Measurements from ENCODE around the gene TSPAN9. TPM values are rescaled to one million over a fixed set of nuclear protein-coding genes. Genes with fewer than 3 reads are reported as not detected.

The TSPAN9 gene
- total RNA-seq, 1 experiment from 2014 or later, result 13.2 TPM

DNA sequence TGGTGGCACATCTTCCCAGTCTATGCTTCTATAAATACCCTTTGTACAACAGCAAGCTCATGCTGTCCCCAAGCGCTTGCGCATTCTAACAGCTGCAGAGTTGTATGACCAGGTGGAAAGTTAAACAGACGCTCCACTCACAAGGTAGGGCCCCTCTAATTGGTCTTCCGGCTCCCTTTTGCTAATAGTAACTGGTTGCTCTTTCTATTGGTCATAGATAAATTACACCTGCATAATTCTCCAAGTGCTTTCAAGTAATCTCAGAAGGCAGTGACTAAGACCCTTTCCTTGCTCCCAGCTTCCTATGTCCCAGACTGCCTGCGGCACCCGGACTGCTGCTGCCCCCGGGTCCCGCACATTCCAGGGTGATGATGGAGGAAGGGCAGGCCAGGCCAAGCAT, 6.1 kb upstream of the TSPAN9 start:
- RAD21 ChIA-PET (ENCODE audit: low non-redundant PET in 1 of 2, low total read pairs in 2 of 2, uncharacterized antibody in 2 of 2, unreplicated experiment in 2 of 2), result no interaction called here

DNA sequence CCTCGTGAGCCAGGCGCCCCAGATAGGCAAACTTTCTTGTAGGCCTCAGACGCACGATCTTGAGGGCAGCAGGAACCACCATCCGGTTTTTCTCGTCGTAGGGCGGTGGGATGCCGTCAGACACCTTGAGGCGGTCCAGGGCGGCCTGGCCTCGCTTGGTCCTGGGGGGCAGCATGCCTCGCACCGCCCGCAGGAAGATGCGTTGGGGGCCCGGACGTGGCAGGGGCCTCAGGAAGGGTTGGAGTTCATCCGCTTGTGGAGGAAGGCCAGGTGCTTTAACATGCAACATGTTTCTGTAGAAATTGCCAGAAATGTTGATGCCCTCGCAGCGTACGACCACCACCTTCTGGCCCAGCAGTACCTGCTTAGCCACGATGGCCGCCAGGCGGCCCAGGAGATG, 5.5 kb upstream of the TSPAN9 start:
- intact Hi-C loops (cut with micrococcal nuclease), result loop anchor here (5.0 kb wide), 1 partner anchor 371 kb away; no protein-coding TSS in a partner anchor
- no peak overlapping the region for H3K4me2 ChIP-seq (ENCODE audit: low read length)
- no peaks in the 10 kb centered on the region for H4K20me1 ChIP-seq (ENCODE audit: insufficient read depth)
- TF ChIP-seq ELF1 (IDR thresholded peaks at IDR 0.05; ENCODE audit: borderline replicate concordance, low read depth) (no peak), EZH2phosphoT487 (IDR thresholded peaks at IDR 0.05; ENCODE audit: borderline replicate concordance) (no peak), CEBPB (IDR thresholded peaks at IDR 0.05; ENCODE audit: low read depth) (no peak), POLR2A (IDR thresholded peaks at IDR 0.05; ENCODE audit: borderline replicate concordance, extremely low read depth, insufficient read depth, insufficient read length) (no peak), ZFX (IDR thresholded peaks at IDR 0.05) (no peak), SRF (IDR thresholded peaks at IDR 0.05; ENCODE audit: low read depth) (no peak), TCF7L2 (IDR thresholded peaks at IDR 0.05; ENCODE audit: borderline replicate concordance, extremely low read depth, insufficient read depth, insufficient read length) (no peak), EGR1 (IDR thresholded peaks at IDR 0.05; ENCODE audit: low read depth) (no peak), SIN3A (IDR thresholded peaks at IDR 0.05; ENCODE audit: low read depth) (no peak), YY1 (IDR thresholded peaks at IDR 0.05; ENCODE audit: extremely low read depth, insufficient replicate concordance, low read depth, low read length) (no peak)
- TF ChIP-seq, protein P1, sequence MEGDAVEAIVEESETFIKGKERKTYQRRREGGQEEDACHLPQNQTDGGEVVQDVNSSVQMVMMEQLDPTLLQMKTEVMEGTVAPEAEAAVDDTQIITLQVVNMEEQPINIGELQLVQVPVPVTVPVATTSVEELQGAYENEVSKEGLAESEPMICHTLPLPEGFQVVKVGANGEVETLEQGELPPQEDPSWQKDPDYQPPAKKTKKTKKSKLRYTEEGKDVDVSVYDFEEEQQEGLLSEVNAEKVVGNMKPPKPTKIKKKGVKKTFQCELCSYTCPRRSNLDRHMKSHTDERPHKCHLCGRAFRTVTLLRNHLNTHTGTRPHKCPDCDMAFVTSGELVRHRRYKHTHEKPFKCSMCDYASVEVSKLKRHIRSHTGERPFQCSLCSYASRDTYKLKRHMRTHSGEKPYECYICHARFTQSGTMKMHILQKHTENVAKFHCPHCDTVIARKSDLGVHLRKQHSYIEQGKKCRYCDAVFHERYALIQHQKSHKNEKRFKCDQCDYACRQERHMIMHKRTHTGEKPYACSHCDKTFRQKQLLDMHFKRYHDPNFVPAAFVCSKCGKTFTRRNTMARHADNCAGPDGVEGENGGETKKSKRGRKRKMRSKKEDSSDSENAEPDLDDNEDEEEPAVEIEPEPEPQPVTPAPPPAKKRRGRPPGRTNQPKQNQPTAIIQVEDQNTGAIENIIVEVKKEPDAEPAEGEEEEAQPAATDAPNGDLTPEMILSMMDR (IDR thresholded peaks at IDR 0.05 in 2 of 3, conservative IDR thresholded peaks at IDR 0.05 in 1 of 3; ENCODE audit: borderline replicate concordance in 1 of 3, insufficient read depth in 1 of 3, low read depth in 2 of 3, low read length in 2 of 3), result no peak
- TF ChIP-seq, protein P2, sequence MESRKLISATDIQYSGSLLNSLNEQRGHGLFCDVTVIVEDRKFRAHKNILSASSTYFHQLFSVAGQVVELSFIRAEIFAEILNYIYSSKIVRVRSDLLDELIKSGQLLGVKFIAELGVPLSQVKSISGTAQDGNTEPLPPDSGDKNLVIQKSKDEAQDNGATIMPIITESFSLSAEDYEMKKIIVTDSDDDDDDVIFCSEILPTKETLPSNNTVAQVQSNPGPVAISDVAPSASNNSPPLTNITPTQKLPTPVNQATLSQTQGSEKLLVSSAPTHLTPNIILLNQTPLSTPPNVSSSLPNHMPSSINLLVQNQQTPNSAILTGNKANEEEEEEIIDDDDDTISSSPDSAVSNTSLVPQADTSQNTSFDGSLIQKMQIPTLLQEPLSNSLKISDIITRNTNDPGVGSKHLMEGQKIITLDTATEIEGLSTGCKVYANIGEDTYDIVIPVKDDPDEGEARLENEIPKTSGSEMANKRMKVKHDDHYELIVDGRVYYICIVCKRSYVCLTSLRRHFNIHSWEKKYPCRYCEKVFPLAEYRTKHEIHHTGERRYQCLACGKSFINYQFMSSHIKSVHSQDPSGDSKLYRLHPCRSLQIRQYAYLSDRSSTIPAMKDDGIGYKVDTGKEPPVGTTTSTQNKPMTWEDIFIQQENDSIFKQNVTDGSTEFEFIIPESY (IDR thresholded peaks at IDR 0.05; ENCODE audit: extremely low read depth, insufficient replicate concordance, low read length), result no peak
- no peak overlapping the region for H3K9ac ChIP-seq (ENCODE audit: low read length)
- CTCF ChIA-PET, result no interaction called here
- no peak overlapping the region for H2AFZ ChIP-seq (ENCODE audit: low read depth, low read length, poor library complexity, severe bottlenecking)
- ATAC-seq (no peak), DNase-seq (ENCODE audit: low read depth, low spot score) (no peak)
- no peaks in the 10 kb centered on the region for H3K79me2 ChIP-seq (ENCODE audit: insufficient read depth, low read length)
- H3K27me3 ChIP-seq (ENCODE audit: insufficient read depth, low read length), result no peaks in the 10 kb centered on the region; the same call in 1 of the 2 replicates
- BruUV-seq (replicated peaks), result no TSS peak
- POLR2A ChIA-PET, result no interaction called here
- no peaks in the 10 kb centered on the region for H3K9me2 ChIP-seq (ENCODE audit: insufficient read depth)
- RAD21 ChIA-PET (ENCODE audit: low non-redundant PET in 1 of 2, low total read pairs in 2 of 2, uncharacterized antibody in 2 of 2, unreplicated experiment in 2 of 2), result no interaction called here
- no peak overlapping the region for H3K27ac ChIP-seq (ENCODE audit: low read depth, low read length)
- no peaks in the 10 kb centered on the region for H3K9me3 ChIP-seq (ENCODE audit: control insufficient read depth in 1 of 2, insufficient read depth in 1 of 2, low read depth in 1 of 2, low read length in 2 of 2)
- H3K4me3 ChIP-seq (replicated peaks in 1 of 2; ENCODE audit: low read depth in 1 of 2, low read length in 2 of 2), result no peak overlapping the region
- H3K4me1 ChIP-seq (ENCODE audit: control insufficient read depth in 1 of 2, insufficient read depth in 2 of 2, low read length in 2 of 2), result peaks cover 6 to 16% of the 10 kb centered on the region in 2 experiments; a peak in 3 of 4 replicates
- no peaks in the 10 kb centered on the region for H3K36me3 ChIP-seq (ENCODE audit: control insufficient read depth in 1 of 2, insufficient read depth in 2 of 2, low read length in 2 of 2)

More for the DNA sequence above, 6.1 kb upstream of the TSPAN9 start:
- Histone ChIP-seq H2AFZ (ENCODE audit: low read depth, low read length, poor library complexity, severe bottlenecking) (no peak overlapping the region), H3K9ac (ENCODE audit: low read length) (no peak overlapping the region), H4K20me1 (ENCODE audit: insufficient read depth) (no peaks in the 10 kb centered on the region), H3K27ac (ENCODE audit: low read depth, low read length) (no peak overlapping the region), H3K4me2 (ENCODE audit: low read length) (no peak overlapping the region), H3K9me3 (ENCODE audit: control insufficient read depth in 1 of 2, insufficient read depth in 1 of 2, low read depth in 1 of 2, low read length in 2 of 2) (no peaks in the 10 kb centered on the region), H3K9me2 (ENCODE audit: insufficient read depth) (no peaks in the 10 kb centered on the region), H3K27me3 (ENCODE audit: insufficient read depth, low read length) (no peaks in the 10 kb centered on the region; the same call in 1 of the 2 replicates), H3K4me3 (replicated peaks in 1 of 2; ENCODE audit: low read depth in 1 of 2, low read length in 2 of 2) (no peak overlapping the region), H3K4me1 (ENCODE audit: control insufficient read depth in 1 of 2, insufficient read depth in 2 of 2, low read length in 2 of 2) (peaks cover 5 to 10% of the 10 kb centered on the region in 2 experiments; a peak in 2 of 4 replicates), H3K36me3 (ENCODE audit: control insufficient read depth in 1 of 2, insufficient read depth in 2 of 2, low read length in 2 of 2) (no peaks in the 10 kb centered on the region), H3K79me2 (ENCODE audit: insufficient read depth, low read length) (no peaks in the 10 kb centered on the region)
- ATAC-seq (no peak), DNase-seq (ENCODE audit: low read depth, low spot score) (no peak)
- CTCF ChIA-PET, result no interaction called here
- intact Hi-C loops (cut with micrococcal nuclease), result loop anchor here (5.0 kb wide), 1 partner anchor 371 kb away; no protein-coding TSS in a partner anchor
- no peak for TF ChIP-seq EGR1 (IDR thresholded peaks at IDR 0.05; ENCODE audit: low read depth)
- no peak for TF ChIP-seq EZH2phosphoT487 (IDR thresholded peaks at IDR 0.05; ENCODE audit: borderline replicate concordance)
- TF ChIP-seq, protein P3, sequence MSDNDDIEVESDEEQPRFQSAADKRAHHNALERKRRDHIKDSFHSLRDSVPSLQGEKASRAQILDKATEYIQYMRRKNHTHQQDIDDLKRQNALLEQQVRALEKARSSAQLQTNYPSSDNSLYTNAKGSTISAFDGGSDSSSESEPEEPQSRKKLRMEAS (IDR thresholded peaks at IDR 0.05), result no peak
- TF ChIP-seq CBX3 (IDR thresholded peaks at IDR 0.05; ENCODE audit: low read depth), result no peak
- no TSS peak for BruUV-seq (replicated peaks)
- POLR2A ChIA-PET, result no interaction called here

All from HCT116 (cell line).